ENCODE results near the gene MTHFD1L.
A peak's percentile ranks its signal among the peaks of the same experiment; 100 is the strongest.

MTHFD1L gene

GRCh38 chr6:150894191-150894744, 28.8 kb downstream of the MTHFD1L start:
- intact Hi-C loops (cut with DNase I): loop anchor here (5.0 kb wide), 2 partner anchors 428 to 443 kb away; no protein-coding TSS in a partner anchor
- no peak for DNase-seq

DNA sequence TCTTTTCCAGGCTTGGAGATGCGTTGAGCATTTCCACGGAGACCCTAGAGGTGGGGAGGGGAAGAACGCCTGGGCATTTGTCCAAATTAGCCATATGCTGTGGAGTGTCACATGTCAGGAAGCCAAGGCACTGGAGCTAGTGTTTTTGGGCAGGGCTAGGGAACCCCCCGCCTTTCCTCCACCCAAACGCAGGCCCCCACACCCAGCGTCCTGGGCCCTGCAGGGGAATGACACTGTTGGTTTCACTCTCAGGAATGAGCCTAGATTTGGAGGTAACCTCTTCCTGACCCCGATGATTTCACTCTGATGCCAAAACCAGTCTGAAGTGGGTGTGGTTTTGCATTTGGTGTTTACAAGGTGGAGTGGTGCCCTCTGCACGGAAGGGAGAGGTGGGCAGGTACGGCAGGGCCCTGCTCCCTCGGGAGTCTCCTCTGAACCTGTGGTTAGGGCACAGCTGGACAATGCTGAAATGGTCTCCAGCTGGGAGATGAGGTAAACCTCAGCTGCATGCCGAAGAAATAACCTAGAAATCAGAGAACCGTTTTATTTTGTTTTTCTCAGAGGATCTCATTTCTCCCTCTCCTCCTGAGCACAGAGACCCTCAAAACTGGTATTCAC, 29.5 kb downstream of the MTHFD1L start:
- intact Hi-C loops (cut with DNase I): loop anchor here (5.0 kb wide), 2 partner anchors 427 to 442 kb away; no protein-coding TSS in a partner anchor

GRCh38 chr6:150895928-150896632, 30.6 kb downstream of the MTHFD1L start:
- no peak for DNase-seq
- intact Hi-C loops (cut with DNase I): no loop called here

More for the DNA sequence above, 29.5 kb downstream of the MTHFD1L start:
- peak in 1 of 42 donors; percentile 4 for DNase-seq

DNA sequence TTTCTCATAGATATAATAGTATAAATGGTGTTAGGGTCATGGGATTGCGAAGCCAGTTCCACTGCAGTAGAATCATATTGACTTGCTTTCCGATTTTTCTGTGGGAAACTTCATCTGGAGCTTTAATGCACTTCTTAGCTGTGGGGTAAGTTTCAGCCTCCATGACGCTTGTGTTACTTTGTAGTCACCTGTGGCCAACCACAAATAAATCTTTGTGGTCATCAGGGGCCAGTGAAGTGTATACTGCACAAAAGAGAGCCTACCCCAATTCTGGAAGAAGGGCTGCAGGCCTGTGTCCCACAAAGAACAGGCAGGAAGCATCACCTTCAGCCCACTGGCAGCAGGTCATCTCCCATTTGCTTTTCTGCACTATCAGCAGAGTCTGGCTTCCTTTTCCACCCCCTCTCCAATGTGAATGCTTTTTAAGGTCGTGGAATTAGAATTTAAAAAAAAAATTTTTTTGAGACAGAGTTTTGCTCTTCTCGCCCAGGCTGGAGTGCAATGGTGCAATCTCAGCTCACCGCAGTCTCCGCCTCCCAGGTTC, 32.0 kb downstream of the MTHFD1L start:
- DNase-seq: peak in 1 of 42 donors; percentile 6
- intact Hi-C loops (cut with DNase I): no loop called here

GRCh38 chr6:150898399-150899170, 33.1 kb downstream of the MTHFD1L start:
- intact Hi-C loops (cut with DNase I): no loop called here
- DNase-seq: peak in 16 of 42 donors; percentile 9 to 70 (median 30)

DNA sequence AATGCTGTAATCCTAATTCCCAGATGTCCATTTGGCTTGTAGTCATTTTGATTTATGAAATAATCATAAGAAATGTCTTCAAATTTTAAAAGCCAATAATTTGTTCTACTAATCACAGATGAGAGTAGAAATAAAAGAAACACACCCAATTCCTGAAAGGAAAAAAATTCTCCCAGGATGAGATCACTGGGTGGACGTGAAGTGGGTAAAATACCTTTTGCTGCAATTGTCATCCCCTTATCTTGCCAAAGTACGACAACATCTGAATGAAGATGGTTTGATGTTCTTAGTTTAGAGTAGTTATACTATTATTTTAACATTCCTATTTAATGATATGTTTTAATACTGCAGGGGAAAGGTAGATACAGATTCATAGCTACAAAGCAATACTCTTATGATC, 33.7 kb downstream of the MTHFD1L start:
- intact Hi-C loops (cut with DNase I): no loop called here
- no peak for DNase-seq

GRCh38 chr6:150900049-150900448, 34.5 kb downstream of the MTHFD1L start:
- intact Hi-C loops (cut with DNase I): no loop called here

GRCh38 chr6:150902142-150902776, 36.8 kb downstream of the MTHFD1L start:
- intact Hi-C loops (cut with DNase I): no loop called here
- DNase-seq: no peak

More at GRCh38 chr6:150900049-150900448, 34.5 kb downstream of the MTHFD1L start:
- DNase-seq: peak in 1 of 42 donors; percentile 1

DNA sequence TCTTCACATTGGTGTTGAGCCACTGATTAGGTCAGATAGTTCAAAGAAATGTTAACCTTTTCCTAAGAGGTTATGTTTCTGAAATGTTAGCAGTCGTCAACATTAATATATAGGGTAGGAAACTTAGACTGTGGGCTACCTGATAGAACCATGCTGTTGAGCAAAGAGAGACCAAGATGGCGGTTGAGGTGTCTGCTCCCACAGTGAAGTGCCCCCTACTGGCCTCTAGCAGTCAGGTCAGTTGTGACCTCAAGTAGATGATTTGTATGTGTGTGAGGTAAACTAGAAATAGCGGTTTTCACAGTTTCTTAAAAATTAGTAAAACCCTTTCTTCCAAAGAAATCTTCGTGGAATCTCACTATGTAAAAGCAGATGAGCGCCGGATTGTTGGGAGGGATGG, 40.3 kb downstream of the MTHFD1L start:
- intact Hi-C loops (cut with DNase I): no loop called here
- peak in 1 of 42 donors; percentile 26 for DNase-seq

DNA sequence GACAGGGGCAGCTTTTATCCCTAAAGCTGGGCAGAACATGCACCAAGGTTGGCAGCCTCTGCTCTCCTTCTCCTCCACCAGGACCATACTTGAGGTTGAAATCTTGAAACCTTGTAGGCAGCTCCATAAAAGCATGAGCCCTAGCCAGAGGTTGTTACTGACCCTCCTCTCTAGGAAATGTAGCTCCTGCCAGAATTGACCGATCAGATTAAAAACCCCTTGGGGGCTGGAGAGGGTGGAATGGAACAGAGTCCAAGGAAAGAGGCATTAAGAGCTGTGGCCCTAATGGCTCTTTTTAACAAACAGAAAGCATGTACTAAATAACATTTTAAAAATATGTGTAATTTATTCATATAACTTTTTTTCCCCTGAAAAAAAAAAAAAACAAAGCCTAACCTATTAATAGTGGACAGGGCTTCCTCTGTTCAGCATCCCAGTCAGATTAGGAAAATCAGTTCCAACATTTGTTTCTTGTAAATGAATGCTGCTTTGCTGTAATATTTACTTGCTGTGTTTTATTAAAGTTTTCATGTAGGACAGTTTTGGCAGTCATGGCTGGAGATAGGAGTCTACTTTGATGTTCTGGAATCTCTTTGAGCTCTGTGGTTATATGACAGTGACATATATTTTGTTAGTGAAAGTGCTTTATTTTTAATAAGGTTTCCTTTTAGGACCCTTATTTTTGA, 41.3 kb downstream of the MTHFD1L start:
- intact Hi-C loops (cut with DNase I): no loop called here

GRCh38 chr6:150907383-150907782, 41.9 kb downstream of the MTHFD1L start:
- intact Hi-C loops (cut with DNase I): no loop called here
- DNase-seq: peak in 14 of 42 donors; percentile 20 to 54 (median 38)

More for the DNA sequence above, 41.3 kb downstream of the MTHFD1L start:
- peak in 2 of 42 donors; percentile 13 to 31 for DNase-seq

DNA sequence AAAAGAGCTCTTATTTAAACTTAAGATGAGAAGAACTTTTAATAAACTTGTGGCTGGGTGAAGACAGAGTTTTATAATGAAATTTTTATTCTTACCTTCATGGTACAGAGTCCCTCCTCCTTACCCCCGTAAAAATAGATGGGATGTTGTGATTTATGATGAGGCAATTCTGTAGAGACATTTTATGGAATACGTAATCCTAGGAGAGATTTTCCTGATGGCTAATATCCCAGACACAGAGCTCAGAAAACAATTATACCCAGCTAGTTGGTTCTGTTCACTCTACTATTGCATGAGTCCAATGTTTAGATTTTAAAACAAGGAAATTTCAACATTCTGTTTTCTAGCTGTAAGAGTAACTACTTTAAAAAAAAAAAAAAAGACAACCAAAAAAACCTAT, 43.4 kb downstream of the MTHFD1L start:
- no peak for DNase-seq
- intact Hi-C loops (cut with DNase I): no loop called here

DNA sequence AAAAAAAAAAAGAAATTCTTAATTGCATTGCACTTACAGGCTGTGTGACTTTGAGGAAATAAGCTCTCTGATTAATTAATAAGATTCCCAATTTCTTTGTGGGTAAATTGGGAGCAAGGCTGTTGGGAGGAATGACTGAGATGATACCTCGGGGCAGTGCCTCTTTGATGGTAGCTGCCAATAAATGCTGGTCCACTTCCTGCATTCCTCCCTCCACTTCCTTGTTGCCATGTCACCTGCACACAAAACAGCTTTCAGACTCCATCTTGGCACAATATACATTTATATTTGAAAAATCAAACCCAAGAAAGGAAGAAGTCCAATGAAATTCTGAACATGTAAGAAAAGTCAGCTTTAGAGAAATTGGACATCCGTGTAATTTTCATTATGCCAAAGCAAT, 45.1 kb downstream of the MTHFD1L start:
- intact Hi-C loops (cut with DNase I): no loop called here
- DNase-seq: peak in 1 of 42 donors; percentile 27

- DNase-seq: peak in 1 of 42 donors; percentile 2
- intact Hi-C loops (cut with DNase I): no loop called here
Observed at GRCh38 chr6:150914372-150914771, 48.9 kb downstream of the MTHFD1L start.

DNA sequence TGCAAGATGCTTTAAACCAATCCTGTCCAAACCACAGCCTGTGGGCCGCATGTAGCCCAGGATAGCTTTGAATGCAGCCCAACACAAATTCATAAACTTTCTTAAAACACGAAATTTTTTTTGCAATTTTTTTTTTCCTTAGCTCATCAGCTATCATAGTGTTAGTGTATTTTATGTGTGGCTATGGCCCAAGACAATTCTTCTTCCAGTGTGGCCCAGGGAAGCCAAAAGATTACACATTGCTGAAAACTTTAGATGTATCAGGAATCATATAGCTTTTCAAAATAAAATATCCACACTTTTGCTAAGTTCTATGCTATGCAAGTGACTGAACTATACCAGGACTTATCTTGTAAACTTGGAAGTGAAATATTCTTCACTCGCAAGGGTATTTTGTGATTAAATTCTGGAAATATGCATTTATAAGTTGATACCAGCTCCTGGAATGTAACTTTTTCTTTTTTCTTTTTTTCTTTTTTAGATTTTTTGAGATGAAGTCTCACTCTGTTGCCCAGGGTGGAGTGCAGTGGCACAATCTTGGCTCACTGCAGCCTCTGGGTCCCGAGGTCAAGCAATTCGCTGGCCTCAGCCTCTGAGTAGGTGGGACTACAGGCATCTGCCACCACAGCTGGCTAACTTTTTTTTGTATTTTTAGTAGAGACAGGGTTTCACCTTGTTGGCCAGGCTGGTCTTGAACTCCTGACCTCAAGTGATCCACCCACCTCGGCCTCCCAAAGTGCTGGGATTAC, 49.8 kb downstream of the MTHFD1L start:
- peak in 1 of 42 donors; percentile 20 for DNase-seq
- intact Hi-C loops (cut with DNase I): no loop called here

DNA sequence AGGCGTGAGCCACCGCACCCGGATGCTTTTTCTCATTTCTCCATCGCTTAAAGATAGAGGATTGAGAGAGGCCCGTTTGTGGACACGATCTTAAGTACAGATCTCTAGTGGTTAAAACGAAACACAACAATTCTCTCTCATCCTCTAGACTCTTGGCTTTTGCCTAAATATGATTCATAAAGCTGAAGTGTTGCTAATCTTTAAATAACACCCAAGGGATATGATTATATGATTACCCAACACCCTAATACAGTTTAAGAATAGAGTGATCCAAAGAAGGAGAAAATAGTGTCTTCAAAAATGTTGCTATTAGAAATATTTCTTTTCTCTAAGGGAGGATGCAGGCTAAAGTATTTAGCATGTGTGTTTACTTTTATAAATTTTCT, 50.4 kb downstream of the MTHFD1L start:
- intact Hi-C loops (cut with DNase I): no loop called here
- no peak for DNase-seq

- DNase-seq: no peak
- intact Hi-C loops (cut with DNase I): no loop called here
Observed at GRCh38 chr6:150919938-150920337, 54.4 kb downstream of the MTHFD1L start.

Measured in head of caudate nucleus (tissue), 42 donors.